HG02588 (cell line): ENCODE measurements around the gene SLC38A5.
A peak's percentile ranks its signal among the peaks of the same experiment; 100 is the strongest.
"Not testable (repeated sequence)": the region's sequence is repeated elsewhere in the genome, so short reads cannot be mapped to it uniquely, and the experiment has no call there.

Experiments used
- ATAC-seq: cut with Tn5 transposase; IDR thresholded peaks from one replicate; pipeline ENCODE4 v1.9.1; 2021; ENCODE audit warnings: mild to moderate bottlenecking, moderate library complexity; ENCODE audit not compliant: unreplicated experiment

The SLC38A5 gene

DNA sequence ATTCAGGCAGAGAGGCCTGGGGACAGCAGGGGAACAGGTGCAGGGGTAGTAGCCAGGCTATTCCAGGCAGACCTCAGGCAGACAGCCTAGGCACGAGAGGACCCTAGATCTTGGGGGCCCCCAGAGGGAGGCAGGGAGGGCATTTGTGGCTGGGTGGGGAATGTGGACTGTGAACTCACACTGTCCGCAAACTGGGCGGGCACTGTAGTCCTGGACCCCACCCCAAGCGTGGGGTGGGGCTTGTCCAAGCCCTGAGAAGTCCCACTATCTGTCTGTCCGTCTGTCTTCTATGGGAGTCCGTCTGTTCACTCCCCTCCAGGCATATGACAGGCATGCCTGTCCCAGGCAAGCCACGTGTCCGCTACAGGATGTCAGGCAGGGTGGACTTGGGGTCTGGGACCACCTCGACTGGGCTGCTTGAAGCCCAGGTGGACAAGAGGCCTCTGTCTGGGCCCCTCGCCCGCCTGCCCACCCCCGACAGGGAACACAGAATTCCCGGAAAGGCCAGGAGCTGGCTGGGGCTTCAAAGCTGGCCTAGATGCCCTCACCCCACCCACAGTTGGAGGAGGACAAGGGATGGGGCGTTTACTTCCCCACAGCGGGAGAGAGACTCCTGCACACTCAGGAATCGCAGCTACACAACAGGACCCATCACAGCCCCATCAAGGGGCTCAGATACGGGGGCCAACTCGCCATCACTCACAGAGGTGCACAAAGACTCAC is at the start of gene SLC38A5:
TSS of gene SLC38A5 (minus strand) at position 151 of the 723 bp plus-strand sequence. CDS start 2,336 bp downstream, outside the sequence.
- ATAC-seq, result no peak

DNA sequence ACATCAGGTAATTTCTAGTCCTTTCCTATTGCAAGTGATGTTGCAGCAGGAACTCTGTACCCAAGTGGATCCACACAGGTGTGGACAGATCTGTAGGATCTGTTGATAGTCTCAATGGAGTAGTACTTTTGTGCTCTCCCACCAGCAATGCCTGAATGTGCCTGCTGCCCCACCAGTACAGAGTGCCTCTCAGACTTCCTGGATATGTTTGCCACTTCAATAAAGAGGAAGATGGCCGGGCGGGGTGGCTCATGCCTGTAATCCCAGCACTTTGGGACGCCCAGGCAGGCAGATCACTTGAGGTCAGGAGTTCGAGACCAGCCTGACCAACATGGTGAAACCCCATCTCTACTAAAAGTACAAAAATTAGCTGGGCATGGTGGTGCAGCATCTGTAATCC is 49.4 kb upstream of the SLC38A5 start:
- ATAC-seq, result not testable (repeated sequence)

DNA sequence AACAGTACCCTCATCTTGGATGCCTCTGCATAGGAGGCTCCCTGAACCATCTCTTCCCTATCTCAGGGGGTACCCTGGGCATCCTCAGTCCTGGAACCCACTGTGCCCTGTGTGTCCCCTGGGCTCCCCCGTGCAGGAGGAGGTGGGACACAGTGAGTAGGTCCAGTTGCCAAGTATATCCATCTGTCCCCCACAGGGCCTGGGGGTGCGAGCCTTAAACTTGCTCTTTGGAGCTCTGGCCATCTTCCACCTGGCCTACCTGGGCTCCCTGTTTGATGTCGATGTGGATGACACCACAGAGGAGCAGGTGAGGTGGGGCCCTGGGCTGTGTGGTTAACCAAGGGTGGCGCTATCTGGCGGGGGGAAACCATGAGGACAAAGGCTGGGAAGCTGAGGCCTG is 46.9 kb upstream of the SLC38A5 start:
- ATAC-seq, result no peak

DNA sequence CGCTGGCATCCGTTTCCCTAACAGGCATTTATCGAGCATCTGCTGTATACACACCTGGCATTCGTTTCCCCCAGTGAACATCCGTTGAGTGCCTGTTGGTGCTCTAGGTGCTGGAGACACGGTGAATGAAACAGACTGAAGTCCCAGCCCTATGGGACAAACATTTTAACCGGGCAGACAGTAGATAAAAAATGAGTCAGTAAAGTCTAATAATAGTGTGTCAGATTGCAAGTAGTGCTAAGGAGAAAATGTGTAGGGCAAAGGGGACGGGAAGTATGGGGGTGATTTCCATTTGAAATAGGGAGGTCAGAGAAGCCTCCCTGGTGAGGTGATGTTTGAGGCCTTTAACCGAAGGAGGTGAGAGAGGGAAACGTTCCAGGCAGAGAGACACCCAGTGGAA is 46.2 kb upstream of the SLC38A5 start:
- no peak for ATAC-seq

DNA sequence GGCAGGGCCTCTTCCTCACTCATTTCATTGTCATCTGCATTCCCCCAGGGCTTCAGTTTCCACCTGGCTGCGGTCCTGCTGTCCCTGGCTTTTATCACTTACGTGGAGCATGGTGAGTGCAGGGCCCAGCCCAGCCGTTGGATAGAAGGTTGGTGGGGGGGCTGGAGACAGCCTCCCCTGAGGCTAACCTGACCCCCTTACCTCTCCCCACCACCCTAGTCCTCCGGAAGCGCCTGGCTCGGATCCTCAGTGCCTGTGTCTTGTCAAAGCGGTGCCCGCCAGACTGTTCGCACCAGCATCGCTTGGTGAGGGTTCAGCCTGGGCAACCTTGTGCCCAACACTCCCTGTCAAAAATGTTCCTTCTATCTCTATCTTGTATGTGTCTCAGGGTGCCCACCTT is 45.8 kb upstream of the SLC38A5 start:
- no peak for ATAC-seq

DNA sequence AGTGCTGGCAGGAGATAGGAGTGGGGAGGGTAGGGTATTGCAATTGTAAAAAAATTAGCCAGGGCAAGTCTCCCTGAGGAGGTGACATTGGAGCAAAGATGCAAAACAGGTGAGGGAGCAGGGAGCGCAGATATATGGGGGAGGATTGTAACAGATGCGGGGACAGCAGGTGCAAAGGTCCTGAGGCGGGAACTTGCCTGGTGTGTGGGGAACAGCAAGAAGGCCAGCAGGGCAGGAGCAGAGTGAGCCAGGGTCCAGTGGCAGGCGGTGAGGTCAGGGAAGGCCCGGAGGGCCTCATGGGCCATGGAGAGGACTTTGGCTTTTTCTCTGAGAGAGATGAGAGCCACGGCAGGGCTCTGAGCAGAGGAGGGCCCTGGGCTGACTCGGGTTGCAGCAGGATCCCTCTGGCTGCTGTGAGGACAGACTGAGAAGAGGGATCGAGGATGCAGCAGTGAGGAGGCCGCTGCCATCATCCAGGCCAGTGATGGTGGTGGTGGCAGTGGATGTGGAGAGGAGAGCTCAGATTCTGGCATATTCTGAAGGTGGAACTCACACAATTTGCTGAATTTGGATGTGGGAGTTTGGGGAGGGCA is 44.9 kb upstream of the SLC38A5 start:
- no peak for ATAC-seq

DNA sequence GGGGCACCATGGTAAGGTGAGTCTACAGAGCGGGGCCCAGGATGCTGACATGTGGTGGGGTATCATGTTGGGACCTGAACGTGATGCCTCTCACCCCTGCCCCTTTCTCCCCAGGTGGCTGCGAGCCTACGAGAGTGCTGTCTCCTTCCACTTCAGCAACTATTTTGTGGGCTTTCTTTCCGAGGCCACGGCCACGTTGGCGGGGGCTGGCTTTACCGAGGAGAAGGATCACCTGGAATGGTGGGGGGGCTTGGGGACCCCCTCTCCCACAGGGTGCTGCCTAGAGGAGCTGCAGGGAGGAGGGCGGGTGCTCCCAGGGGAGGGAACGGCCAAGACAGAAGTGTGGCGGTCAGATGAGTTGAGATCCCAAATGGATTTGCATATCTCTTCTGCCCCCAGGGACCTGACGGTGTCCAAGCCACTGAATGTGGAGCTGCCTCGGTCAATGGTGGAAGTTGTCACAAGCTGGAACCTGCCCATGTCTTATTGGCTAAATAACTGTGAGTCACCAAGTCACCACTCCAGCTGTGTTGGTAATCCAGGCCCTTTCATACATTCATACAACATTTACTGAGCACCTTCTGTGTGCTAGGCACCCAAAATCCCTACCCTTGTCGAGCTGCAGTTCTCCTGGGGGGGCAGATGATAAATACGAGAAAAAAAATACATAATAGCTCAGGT is 44.2 kb upstream of the SLC38A5 start:
- ATAC-seq, result no peak

DNA sequence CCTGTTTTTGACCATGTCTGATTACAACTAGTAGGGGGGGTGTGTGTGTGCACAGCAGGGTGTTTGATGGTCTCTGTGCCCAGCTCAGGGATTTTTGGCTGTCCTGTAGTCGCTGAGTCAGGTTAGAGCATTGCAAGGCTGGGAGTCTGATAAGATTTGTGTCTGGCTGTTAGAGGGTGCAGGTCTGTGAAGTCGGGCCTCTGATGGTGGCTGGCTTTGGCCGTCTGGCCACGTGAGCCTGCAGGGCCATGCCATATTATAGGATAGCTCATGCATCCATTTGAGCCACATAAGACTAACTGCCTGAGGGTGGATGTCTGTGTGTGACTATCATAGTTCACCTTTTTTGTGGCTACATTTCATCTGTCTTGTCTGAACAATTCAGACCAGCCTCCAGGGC is 43.6 kb upstream of the SLC38A5 start:
- ATAC-seq, result no peak

DNA sequence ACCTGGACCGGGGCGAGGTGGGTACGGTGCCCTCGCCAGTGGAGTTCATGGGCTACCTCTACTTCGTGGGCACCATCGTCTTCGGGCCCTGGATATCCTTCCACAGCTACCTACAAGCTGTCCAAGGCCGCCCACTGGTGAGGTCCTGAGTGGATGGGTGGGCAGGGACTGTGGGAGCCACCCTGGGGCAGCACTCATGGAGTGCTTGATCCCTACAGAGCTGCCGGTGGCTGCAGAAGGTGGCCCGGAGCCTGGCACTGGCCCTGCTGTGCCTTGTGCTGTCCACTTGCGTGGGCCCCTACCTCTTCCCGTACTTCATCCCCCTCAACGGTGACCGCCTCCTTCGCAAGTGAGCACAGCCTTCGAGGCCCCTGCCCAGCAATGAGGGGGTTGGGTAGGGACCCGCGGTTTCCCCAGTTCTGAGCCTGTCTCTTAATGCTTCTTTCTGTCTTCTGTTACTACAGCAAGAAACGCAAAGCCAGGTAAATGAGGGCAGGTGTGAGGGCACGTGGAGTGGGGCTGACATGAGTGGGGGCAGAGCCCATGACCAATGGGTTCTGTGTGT is 42.4 kb upstream of the SLC38A5 start:
- no peak for ATAC-seq

DNA sequence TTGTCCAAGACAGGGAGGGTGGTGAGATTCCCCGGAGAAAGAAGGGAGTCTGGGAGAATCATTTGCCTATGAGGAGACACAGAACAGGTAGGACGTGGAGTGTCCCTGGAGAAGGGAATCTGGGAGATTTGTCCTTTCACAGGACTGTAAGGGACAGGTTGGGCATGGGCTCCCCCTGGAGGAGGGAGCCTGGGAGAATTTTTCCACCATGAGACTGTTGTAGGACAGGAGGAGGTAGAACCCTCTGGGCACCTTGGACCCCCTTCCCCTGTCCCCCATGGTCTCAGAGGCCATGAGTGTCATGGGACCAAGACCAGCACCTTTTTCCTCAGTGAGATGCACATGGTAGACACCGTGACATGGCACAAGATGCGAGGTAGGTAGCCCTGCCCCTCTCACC is 41.5 kb upstream of the SLC38A5 start:
- ATAC-seq, result no peak

DNA sequence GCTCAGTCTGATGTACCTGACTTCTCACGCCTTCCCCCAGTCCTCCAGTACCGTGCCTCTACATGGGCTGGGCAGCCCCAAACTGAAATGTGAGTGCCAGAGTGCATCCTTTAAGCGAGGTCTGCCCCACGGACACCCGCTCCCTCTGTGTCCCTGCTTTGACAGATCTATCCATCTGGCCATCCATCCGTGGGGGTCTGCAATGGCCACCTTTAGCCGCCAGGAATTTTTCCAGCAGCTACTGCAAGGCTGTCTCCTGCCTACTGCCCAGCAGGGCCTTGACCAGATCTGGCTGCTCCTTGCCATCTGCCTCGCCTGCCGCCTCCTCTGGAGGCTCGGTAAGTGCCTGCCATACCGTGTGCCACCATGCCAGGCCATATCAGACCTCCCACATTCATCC is 39.6 kb upstream of the SLC38A5 start:
- no peak for ATAC-seq

DNA sequence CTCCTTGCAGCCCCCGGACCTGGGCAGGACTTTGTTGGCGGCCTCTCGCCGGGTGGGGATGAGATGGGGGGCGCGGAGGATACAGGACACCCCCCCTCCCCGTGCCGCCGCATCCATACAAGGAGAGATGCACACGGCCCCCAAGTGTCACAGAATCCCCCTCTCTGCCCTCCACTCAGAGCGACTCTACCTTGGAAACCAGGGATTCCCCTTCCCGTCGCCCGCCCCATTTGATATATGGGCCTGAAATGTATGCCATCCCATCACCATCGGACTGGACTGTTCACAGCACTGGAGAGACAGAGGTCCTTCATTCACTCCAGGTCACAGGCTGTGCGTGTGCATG is 39.2 kb upstream of the SLC38A5 start:
- ATAC-seq, result no peak

DNA sequence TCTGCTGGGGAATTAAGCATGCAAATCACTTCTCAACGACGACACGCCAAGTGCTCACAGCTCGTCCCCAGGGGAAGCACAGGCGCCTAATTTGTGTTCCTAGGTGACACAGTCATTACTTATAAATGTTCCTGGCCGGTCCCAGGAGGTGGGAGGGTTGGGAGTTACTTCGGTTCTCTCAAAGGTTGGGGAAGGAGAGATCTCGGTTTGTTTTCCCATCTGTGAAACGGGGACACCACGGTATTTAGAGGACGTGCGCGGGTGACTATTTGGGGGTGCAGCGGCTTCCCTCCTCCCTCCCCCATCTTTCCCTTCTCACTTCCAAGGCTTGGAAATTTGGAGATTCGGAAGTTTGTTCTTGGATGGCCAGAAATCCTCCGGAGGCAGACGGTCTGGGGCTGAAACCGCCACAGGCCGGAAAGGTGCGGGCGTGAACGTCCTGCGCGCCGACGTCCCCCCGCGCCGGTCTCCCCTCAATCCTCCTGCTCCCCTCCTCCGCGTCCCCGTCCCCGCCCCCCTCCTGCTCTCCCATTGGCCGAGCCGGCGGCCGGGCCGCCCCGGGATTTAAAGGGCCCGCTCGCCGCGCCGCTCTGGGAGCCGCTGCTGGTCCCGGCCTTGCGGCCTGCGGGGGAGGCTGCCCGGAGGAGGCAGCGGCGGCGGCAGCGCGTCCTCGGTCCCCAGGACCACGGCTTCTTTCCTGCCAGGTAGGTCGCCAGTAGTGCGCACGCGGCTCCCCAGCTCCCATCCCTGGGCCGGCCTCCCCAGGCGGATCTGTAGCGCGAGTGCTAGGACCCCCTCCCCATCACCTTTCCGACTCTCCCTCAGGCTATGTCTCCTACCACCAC is 38.6 kb upstream of the SLC38A5 start, which contains the start of gene PORCN:
TSS of gene PORCN (plus strand) at position 593 of the 845 bp plus-strand sequence. CDS start 829 bp downstream, outside the sequence.
- ATAC-seq, result peak; percentile 79

DNA sequence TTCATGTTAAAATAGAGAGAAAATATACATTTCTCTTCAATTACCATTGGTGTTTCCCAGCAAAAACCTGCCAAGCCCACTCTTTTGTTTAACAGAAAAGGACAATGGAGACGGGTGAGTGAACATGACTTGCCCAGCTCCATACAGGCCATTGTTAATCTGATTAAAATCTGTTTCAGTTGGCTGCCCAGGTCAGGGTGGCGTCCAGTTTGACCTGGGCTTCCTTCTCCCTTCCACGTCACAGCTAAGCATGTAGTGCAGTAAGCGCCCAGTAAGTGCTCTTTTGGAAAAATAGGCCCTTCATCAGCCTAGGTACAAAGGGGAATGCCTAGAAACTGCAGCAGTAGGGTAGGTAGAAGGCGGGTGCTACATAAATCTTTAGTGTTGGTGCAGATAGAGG is 37.2 kb upstream of the SLC38A5 start:
- no peak for ATAC-seq

DNA sequence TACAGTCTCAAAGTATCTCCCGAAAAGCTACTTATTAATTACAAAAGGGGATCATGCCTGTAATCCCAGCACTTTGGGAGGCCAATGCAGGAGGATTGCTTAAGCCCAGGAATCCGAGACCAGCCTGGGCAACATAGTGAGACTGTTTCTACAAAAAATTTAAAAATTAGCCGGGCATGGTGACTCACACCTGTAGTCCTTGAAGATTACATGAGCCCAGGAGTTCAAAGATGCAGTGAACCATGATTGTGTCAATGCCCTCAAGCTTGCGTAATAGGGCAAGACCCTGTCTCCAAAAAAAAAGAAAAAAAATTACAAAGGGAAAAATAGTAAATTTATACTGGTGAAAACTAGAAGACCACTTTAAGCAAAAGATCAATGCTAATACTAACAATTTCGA is 35.4 kb upstream of the SLC38A5 start:
- no peak for ATAC-seq

DNA sequence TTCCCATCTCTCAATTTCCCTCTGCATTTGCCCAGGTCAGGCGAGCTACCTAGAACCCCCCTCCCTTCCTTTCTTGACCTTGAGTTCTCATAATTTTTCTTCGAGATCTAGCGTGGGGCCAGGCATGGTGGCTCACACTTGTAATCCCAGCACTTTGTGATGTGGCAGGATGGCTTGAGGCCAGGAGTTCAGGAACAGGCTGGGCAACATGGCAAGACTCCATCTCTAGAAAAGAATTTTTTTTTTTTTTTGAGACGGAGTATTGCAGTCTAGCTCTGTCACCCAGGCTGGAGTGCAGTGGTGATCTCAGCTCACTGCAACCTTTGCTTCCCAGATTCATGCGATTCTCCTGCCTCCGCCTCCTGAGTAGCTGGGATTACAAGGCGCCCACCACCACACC is 34.2 kb upstream of the SLC38A5 start:
- no peak for ATAC-seq

DNA sequence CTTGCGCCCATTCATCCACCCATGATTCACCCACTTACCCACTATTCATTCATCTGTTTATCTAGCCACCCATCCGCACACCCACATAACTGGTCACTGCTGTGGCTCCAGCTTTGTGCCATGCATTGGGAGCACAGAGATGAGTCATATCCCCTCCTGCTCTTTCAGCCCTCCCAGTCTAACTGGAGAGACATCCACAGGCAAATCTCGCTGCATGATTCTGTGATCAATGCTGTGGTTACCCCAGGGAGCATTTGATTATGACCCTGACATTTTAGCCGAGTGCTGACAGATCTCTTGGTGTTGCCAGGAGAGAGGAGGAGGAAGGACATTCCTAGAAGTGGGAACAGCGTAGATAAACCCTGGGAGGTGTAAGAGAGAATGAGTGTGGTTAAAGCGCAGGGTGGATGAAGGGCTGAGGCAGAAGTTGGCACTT is 28.3 kb upstream of the SLC38A5 start:
- ATAC-seq, result no peak

DNA sequence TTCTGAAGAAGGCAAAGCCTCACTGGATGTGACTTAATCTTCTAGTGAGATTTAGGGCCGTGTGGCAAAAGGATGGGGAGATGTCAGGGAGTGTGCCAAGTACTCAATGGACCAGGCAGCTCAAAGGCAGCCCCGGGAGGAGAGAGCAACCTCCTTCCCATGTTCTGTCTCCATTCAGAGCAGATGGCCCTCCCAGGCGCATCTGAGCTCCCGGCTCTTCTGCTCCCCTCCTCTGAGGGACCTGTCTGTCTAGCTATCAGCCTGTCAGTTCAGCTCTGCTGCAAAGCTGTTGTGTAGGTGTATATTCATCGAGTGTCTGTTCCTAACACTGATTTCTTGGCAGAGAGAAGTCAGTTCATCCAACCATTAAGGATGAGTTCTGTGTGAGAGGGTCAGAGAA is 27.8 kb upstream of the SLC38A5 start:
- ATAC-seq, result no peak

DNA sequence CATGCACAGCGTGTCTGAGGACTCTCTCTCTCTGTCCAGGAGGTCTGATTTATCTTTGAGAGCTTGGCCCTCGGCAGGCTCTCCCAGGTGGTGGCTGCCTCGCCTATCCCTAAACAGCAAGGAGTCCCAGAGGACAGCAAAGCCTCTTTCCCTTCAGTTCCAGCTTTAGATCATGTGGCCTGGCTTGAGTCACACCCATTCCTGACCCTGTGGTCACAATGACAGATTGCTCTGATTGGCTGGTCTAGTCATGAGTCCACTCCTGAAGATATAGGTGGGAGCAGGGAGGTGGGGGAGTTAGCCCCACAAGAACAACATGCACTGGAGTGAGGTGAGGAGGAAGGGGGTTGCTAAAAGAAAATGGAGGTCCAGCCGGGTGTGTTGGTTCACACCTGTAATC is 26.6 kb upstream of the SLC38A5 start:
- no peak for ATAC-seq

DNA sequence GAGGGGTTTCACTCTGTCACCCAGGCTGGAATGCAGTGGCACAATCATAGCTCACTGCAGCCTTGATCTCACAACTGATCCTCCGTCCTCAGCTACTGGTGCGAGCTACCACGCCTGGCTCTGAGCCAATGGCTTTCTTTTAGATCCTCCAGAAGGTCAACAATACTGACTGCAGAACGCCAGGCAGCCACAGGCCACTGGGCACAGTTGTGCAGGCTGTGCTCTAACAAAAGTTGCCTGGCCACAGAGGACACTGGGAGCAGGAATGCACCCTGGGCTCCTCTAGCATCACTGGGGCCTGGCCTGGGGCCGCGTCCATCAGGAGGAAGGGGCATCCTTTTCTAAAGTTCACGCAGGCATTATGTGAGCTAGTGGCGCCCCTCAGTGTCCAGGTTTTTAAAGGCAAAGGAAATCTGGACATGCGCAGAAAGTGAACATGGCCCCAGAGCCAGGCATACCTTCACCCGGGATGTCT is 23.9 kb upstream of the SLC38A5 start:
- no peak for ATAC-seq
